Panc1 (cell line): ENCODE data around the gene PDLIM4. TPM values are rescaled to one million over a fixed set of nuclear protein-coding genes. Genes with fewer than 3 reads are reported as not detected.

ENCODE experiments used
- ATAC-seq: fragments of 200-7000 bp; cut with Tn5 transposase; 2 replicates; pipeline ENCODE4 v1.9.1; 2020; ENCODE audit warnings: mild to moderate bottlenecking, moderate library complexity
- BruUV-seq: library from RNA; stranded (reverse); fragments of 400-500 nt; replicated peaks from 2 replicates; lab custom pipeline; 2021; lab: Mats Ljungman, UMichigan
- CTCF ChIA-PET: fragments of 300-600 bp; sonication (Branson Sonifier 250); formaldehyde crosslinking; loops from one replicate; lab custom pipeline; 2022; ENCODE audit warnings: antibody characterized with exemption; lab: Charles Lee
- POLR2A ChIA-PET: fragments of 300-600 bp; sonication (Branson Sonifier 250); formaldehyde crosslinking; loops from one replicate; lab custom pipeline; 2022; ENCODE audit warnings: antibody characterized with exemption; lab: Charles Lee
- DNase-seq: peaks from one replicate; pipeline ENCODE4 v3.0.0-alpha.2; 2010; ENCODE audit warnings: low read depth, low spot score
- H3K27ac ChIP-seq: 2 replicates; pipeline ENCODE4 v1.5.1; 2011; ENCODE audit warnings: mild to moderate bottlenecking, low read length, inconsistent platforms
- H3K27me3 ChIP-seq: fragments of 200-500 bp; sonication (Bioruptor generic); 2 replicates; pipeline ENCODE4 v1.6.0; 2014; ENCODE audit warnings: low read length, inconsistent platforms; ENCODE audit not compliant: control insufficient read depth, insufficient read depth
- H3K36me3 ChIP-seq: fragments of 200-500 bp; sonication (Bioruptor generic); 2 replicates; pipeline ENCODE4 v1.5.1; 2014; ENCODE audit warnings: inconsistent platforms, mild to moderate bottlenecking, low read length, moderate library complexity; ENCODE audit not compliant: control insufficient read depth, insufficient read depth
- H3K4me1 ChIP-seq: 2 replicates; pipeline ENCODE4 v1.5.1; 2011; ENCODE audit warnings: inconsistent platforms, mild to moderate bottlenecking, low read length, moderate library complexity; ENCODE audit not compliant: control insufficient read depth, insufficient read depth
- H3K4me3 ChIP-seq, 2 experiments: 2 replicates each; pipeline ENCODE4 v1.5.1; 2011 to 2012; ENCODE audit warnings: low read depth in 2 of 2, low read length in 2 of 2, mild to moderate bottlenecking in 2 of 2, inconsistent platforms in 1 of 2, moderate library complexity in 1 of 2
- H3K9me3 ChIP-seq: fragments of 200-500 bp; sonication (Bioruptor generic); 2 replicates; pipeline ENCODE4 v1.5.1; 2014; ENCODE audit warnings: low read depth, mild to moderate bottlenecking, inconsistent platforms, low read length, moderate library complexity; ENCODE audit not compliant: control insufficient read depth, insufficient read depth
- POLR2AphosphoS5 ChIP-seq: IDR thresholded peaks from 2 replicates; pipeline ENCODE4 v1.6.1; 2012; ENCODE audit warnings: mild to moderate bottlenecking, low read depth, low read length, moderate library complexity
- SIN3A ChIP-seq: IDR thresholded peaks from 2 replicates; pipeline ENCODE4 v1.6.1; 2012; ENCODE audit warnings: low read depth, mild to moderate bottlenecking, low read length, moderate library complexity, borderline replicate concordance; ENCODE audit not compliant: insufficient read depth
- TCF7L2 ChIP-seq: IDR thresholded peaks from 2 replicates; pipeline ENCODE4 v1.6.1; 2011; ENCODE audit warnings: mild to moderate bottlenecking, low read depth, low read length, inconsistent platforms
- in situ Hi-C: cut with HindIII; loops from 2 replicates; pipeline ENCODE4 v1.10.0; 2016; ENCODE audit warnings: low sequenced_read_pairs, low pct_unique_long_range_greater_than_20kb
- intact Hi-C: fragments of 100-400 bp; cut with micrococcal nuclease; formaldehyde crosslinking; loops from one replicate; pipeline ENCODE4 v1.10.0; 2022; ENCODE audit not compliant: unreplicated experiment
- total RNA-seq: library from RNA; stranded (reverse); gene quantifications from one replicate; pipeline ENCODE4 v1.2.1, GENCODE V29; 2021; ENCODE audit not compliant: unreplicated experiment
- TF ChIP-seq, protein P1 (sequence below): fragments of 450-650 bp; IDR thresholded peaks from 2 replicates; pipeline ENCODE4 v1.5.1; 2017; ENCODE audit warnings: mild to moderate bottlenecking
- TF ChIP-seq, protein P2 (sequence below), 2 experiments: IDR thresholded peaks; 2 replicates each; pipeline ENCODE4 v1.6.1; 2011 to 2012; ENCODE audit warnings: low read depth in 2 of 2, control low read depth in 1 of 2, low read length in 1 of 2, mild to moderate bottlenecking in 1 of 2, moderate library complexity in 1 of 2; ENCODE audit not compliant: insufficient read depth in 1 of 2

Gene PDLIM4
- total RNA-seq, 1 experiment from 2014 or later: 9.9 TPM

DNA sequence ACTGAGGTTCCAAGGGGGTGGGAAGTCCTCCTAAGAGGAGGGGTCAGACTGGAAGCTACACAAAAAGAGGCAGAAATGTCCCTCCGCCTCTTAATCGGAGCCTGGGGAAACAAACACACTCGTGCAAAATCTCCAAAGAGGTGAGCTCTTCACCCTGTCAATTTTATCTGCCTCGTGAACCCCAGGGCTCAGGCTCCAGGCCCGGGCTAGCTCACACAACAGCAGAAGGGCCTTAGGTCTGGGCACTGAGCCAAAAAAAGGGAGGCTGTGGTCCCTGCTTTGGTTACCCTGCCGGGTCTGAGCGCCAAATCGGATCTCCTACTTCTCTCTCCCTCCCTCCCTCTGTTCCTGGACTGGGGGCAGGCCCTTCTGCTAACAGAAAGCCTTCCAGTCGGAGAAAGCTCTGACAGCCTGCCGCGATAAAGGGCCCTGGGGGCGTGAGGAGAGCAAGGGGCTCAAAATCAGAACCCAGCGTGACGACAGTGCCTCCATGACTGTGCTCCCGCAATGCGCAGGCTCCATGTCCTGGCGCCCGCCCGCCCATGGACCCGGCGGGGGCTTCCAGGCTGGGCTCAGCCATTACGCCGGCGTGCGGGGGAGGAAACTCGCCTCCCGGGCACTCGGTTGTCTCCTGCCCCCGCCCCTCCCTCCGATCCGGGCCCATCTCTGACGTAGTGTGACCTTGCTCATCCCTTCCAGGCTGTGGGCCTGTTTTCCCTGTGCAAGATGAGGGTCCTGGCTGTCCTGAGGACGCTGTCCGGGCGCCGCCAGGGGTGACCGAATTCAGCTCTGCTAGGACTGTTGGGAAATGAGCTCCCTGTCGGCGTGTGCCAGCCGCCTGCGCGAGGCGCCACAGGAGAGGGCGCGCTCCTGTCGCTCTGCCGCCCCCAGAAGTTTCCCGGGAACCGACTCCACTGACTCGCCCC is 35.8 kb downstream of the PDLIM4 start:
- no TSS peak for BruUV-seq
- H3K27me3 ChIP-seq: no peaks in the 10 kb centered on the region
- ATAC-seq (peak; percentile 79), DNase-seq (peak; percentile 45)
- H3K36me3 ChIP-seq: no peaks in the 10 kb centered on the region
- H3K27ac ChIP-seq: peak overlapping the region; percentile 92
- CTCF ChIA-PET: interaction anchor here (0.7 to 1.6 kb wide), 4 partner anchors 55 to 1061 kb away, joined by 3 to 6 read pairs (median 4); no protein-coding TSS in a partner anchor
- in situ Hi-C loops: no loop called here
- no peaks in the 10 kb centered on the region for H3K9me3 ChIP-seq
- no peak for TF ChIP-seq TCF7L2
- POLR2A ChIA-PET: interaction anchor here (0.5 to 0.6 kb wide), 5 partner anchors 17 to 671 kb away, joined by 3 to 6 read pairs (median 3); no protein-coding TSS in a partner anchor
- intact Hi-C loops: no loop called here
- peaks cover 13% of the 10 kb centered on the region for H3K4me1 ChIP-seq
- H3K4me3 ChIP-seq: peak overlapping the region; percentile 57 to 72

DNA sequence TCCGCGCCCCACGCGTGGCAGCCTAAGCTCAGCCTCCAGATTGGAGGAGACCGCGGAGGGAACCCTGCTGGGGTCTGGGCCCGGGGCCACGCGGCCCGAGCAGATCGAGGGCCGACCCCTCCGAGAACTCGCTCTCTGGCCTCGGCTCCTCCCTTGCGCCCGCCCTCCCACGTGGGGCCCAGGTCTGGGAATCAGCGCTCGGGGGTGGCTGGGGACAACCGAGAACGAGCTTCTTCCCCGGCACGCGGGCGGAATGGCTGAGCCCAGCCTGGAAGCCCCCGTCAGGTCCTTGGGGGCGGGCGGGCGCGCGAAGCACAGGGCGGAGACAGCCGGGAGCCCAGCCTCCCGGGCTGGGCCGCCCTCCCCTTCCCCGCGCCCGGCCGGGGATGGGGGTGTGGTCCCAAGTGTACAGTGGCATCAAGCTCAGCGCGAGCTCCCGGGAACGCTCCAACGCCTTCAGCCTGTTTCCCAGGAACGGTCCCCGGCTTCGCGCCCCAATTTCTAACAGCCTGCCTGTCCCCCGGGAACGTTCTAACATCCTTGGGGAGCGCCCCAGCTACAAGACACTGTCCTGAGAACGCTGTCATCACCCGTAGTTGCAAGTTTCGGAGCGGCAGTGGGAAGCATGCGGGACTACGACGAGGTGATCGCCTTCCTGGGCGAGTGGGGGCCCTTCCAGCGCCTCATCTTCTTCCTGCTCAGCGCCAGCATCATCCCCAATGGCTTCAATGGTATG is 36.7 kb downstream of the PDLIM4 start, which contains the start of gene SLC22A4:
Gene SLC22A4 (plus strand): TSS at position 403 of the 736 bp plus-strand sequence. CDS start 223 bp downstream, at position 626.
- DNase-seq: peak; percentile 68
- Histone ChIP-seq H3K36me3 (no peaks in the 10 kb centered on the region), H3K9me3 (no peaks in the 10 kb centered on the region), H3K27ac (peak within 1 kb of the TSS; percentile 92), H3K4me3 (peak within 1 kb of the TSS; percentile 57 to 72), H3K4me1 (peaks cover 13% of the 10 kb centered on the region), H3K27me3 (no peaks in the 10 kb centered on the region)
- TF ChIP-seq, protein P1, sequence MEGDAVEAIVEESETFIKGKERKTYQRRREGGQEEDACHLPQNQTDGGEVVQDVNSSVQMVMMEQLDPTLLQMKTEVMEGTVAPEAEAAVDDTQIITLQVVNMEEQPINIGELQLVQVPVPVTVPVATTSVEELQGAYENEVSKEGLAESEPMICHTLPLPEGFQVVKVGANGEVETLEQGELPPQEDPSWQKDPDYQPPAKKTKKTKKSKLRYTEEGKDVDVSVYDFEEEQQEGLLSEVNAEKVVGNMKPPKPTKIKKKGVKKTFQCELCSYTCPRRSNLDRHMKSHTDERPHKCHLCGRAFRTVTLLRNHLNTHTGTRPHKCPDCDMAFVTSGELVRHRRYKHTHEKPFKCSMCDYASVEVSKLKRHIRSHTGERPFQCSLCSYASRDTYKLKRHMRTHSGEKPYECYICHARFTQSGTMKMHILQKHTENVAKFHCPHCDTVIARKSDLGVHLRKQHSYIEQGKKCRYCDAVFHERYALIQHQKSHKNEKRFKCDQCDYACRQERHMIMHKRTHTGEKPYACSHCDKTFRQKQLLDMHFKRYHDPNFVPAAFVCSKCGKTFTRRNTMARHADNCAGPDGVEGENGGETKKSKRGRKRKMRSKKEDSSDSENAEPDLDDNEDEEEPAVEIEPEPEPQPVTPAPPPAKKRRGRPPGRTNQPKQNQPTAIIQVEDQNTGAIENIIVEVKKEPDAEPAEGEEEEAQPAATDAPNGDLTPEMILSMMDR: no peak
- TF ChIP-seq POLR2AphosphoS5 (peak; percentile 64), SIN3A (peak; percentile 79; the same call in 1 of the 2 replicates)
- TF ChIP-seq, protein P2, sequence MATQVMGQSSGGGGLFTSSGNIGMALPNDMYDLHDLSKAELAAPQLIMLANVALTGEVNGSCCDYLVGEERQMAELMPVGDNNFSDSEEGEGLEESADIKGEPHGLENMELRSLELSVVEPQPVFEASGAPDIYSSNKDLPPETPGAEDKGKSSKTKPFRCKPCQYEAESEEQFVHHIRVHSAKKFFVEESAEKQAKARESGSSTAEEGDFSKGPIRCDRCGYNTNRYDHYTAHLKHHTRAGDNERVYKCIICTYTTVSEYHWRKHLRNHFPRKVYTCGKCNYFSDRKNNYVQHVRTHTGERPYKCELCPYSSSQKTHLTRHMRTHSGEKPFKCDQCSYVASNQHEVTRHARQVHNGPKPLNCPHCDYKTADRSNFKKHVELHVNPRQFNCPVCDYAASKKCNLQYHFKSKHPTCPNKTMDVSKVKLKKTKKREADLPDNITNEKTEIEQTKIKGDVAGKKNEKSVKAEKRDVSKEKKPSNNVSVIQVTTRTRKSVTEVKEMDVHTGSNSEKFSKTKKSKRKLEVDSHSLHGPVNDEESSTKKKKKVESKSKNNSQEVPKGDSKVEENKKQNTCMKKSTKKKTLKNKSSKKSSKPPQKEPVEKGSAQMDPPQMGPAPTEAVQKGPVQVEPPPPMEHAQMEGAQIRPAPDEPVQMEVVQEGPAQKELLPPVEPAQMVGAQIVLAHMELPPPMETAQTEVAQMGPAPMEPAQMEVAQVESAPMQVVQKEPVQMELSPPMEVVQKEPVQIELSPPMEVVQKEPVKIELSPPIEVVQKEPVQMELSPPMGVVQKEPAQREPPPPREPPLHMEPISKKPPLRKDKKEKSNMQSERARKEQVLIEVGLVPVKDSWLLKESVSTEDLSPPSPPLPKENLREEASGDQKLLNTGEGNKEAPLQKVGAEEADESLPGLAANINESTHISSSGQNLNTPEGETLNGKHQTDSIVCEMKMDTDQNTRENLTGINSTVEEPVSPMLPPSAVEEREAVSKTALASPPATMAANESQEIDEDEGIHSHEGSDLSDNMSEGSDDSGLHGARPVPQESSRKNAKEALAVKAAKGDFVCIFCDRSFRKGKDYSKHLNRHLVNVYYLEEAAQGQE (IDR thresholded peaks at IDR 0.05; ENCODE audit: insufficient read depth in 1 of 2, low read depth in 2 of 2, low read length in 1 of 2): no peak; a peak in 1 of 4 replicates
- peak; percentile 91 for ATAC-seq
- in situ Hi-C loops (no loop called here), intact Hi-C loops (no loop called here)
- BruUV-seq: no TSS peak
- ChIA-PET POLR2A (interaction anchor here (0.6 kb wide), 2 partner anchors 16 to 96 kb away, joined by 3 to 4 read pairs; no protein-coding TSS in a partner anchor), CTCF (interaction anchor here (0.6 to 1.6 kb wide), 4 partner anchors 56 to 237 kb away, joined by 3 to 6 read pairs (median 4); no protein-coding TSS in a partner anchor)
